HG03469 (cell line): Measurements from ENCODE around the gene HS3ST3B1.
A peak's percentile ranks its signal among the peaks of the same experiment; 100 is the strongest.

ENCODE experiments used
- ATAC-seq: cut with Tn5 transposase; IDR thresholded peaks from one replicate; pipeline ENCODE4 v1.9.1; 2021; ENCODE audit warnings: mild to moderate bottlenecking, moderate library complexity, moderate number of reproducible peaks; ENCODE audit not compliant: unreplicated experiment

The HS3ST3B1 gene

DNA sequence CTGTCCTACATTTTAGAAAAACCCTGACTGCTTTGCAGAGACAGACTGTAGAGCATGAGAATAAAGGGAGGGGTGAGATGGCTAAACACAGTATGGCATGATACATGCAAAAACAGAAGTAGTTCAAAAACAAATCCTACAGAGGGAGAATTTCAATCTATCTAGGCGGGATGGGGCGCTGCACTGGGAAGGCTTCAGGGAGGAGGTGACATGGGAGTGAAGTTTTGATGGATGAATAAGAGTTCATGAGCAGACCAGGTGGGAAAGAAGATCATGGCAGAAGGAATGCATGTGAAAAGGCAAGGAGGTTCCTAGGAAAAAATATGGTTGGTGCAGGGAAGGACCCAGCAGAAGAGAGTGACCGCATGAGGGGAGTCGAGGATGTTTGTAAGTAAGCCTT, 19.2 kb downstream of the HS3ST3B1 start:
- ATAC-seq, result no peak

- no peak for ATAC-seq
Observed at GRCh38 chr17:14320734-14321475, 20.0 kb downstream of the HS3ST3B1 start.

DNA sequence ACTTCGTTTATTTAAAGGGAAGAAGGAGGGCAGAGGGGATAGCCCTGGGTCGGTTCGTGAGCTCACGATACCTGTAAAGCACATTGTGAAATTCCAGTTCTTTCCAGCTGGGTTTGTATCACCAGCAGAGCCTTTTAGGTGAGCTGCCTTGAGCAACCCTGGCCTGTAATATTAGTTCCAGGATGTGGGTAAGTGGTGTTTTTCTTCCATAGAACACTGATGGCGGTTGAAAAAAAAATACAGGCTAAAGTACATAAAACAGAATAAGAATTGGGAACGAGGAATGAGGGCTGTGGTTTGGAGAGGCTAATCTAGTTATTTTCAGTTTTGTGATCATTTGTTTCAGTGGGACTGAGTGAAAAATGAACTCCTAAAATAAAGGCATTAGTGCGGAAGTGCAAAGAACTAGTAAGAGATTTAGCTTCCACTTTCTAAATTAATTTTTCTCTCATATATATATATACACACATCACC, 20.6 kb downstream of the HS3ST3B1 start:
- ATAC-seq, result no peak

DNA sequence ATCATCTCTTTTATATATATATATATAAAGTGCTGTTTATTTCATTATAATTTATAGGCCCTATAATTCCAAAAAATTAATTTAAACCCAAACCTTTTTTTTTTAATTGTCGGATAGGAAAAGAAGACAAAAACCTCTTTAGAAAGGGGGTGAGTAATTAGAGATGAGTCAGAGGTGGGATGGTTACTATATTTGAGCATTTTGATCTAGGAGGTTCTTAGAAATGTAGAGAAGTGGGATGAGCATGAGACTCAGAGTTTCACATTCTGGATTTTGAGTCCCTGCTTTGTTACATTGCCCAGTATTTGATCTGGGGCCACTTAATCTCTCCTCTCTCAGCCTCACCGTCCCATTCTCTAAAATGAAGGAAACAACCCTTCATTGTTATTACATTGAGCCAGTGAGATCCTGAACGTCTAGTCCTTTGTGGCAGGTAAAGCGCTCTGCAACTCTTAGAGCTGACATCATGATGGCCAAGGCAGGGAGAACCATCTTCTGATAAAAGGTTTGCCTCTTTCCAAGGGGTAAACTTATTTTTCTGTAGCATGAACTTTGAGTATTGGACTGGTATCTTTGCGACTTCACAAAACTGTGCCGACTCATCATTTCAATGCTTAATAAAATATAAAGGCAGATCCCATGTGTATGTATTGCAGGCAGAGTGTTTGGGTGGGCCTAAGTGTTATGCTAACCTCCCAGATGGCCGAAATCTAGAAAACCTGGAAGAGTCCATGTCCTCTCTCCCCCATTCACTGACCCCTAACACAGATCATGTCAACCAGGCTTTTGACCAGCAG, 21.3 kb downstream of the HS3ST3B1 start:
- no peak for ATAC-seq

DNA sequence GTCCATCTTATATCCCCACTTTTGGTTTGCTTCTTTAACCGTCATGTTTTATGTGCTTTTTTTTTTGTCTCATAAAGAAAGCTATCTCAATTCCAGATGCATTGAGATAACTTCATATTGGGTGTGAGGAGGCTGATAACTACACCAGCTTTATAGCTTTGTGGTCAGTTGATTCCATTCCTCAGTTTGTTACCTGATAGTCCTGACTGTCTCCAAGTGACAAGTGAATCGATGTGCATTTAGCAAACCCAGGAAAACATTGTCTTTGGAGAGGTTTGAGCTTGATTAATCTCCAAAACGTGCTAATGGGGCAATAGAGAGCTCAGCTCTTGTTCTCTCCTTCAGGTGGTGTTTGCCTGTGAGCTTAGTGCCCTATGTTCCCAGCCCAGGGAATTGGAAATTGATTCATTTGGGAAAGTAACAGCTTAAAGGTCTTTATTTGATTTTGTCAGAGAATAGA, 22.7 kb downstream of the HS3ST3B1 start:
- ATAC-seq, result no peak

GRCh38 chr17:14325618-14326167, 24.8 kb downstream of the HS3ST3B1 start:
- ATAC-seq, result no peak

- ATAC-seq, result no peak
Observed at GRCh38 chr17:14329900-14330491, 29.1 kb downstream of the HS3ST3B1 start.

DNA sequence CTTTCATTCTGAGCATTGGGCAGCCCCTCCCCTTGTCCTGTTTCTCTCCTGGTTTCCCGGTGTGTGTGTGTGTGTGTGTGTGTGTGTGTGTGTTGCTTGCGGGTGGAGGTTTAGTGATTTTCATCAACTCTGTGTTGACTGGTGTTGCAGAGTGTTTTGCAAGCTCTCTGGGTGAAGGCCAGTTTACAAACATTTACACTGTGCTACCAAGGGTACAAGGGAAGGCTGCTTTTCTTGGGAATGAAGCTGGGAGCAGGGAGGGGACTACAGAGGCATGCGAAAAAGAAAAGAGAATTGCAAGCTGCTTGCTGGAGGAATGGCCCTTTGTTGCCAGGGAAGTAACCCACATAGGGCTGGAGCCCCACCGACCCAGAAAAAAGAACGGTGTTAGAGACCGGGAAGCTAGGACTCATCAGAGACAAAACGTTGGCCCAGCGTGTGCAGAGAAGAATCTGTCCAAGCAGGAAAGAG, 29.6 kb downstream of the HS3ST3B1 start:
- ATAC-seq, result no peak

DNA sequence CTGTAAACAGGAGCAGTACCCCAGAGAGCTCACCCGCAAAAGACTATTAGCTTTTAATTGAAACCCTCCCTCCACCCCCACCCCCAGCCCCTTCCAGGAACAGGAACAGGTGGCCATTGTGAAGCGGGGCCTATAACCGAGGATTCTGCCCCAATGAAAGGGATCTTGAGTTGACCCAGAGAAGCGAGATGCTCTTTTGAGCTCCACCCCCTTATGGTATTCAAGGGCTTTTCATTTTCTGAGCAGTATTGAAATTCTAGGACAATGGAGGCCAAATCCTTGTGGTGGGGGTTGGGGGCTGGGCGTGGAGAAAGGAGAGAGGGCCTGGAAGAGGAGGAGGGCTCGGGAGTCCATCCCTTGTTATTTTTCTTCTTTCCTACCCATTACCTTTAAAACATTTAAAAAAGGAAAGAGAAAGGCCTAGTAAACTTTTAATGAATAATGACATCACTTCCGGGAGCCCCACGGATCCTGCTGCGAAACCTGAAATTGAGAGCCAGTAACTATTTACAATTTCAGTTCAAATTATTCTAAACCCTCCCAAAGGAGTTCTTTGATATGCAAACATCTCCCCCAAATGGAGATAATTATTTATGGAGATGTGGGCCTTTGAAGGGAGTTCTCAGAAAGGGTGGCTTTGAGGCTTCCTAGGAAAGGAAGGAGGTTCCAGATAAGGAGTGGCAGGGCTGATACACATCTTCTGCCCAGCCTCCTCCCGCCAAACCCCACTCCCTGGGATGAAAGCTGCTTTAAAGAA, 30.5 kb downstream of the HS3ST3B1 start:
- ATAC-seq, result no peak

- no peak for ATAC-seq
Observed at GRCh38 chr17:14331982-14332298, 31.1 kb downstream of the HS3ST3B1 start.

DNA sequence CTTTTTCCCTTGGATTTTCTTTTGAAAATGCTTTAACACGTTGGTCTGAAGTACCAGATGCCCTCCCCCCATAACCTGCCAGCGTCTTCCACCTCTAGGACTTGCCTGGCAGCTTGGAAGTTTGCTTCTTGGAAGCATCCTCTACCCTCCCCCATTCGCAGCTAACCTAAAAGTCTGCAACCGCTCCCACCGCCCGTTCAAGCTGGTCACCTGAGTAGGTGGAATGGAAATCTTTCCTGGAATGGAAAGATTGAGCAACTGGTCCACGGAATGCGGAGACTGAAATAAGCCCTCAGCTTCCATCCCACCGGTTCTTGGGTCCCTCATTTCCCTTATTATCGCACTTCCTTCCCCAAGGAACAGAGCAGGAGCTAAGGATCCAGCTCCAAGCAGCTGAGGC, 31.4 kb downstream of the HS3ST3B1 start:
- no peak for ATAC-seq

GRCh38 chr17:14333506-14333905, 32.6 kb downstream of the HS3ST3B1 start:
- no peak for ATAC-seq

GRCh38 chr17:14334276-14334840, 33.5 kb downstream of the HS3ST3B1 start:
- no peak for ATAC-seq

DNA sequence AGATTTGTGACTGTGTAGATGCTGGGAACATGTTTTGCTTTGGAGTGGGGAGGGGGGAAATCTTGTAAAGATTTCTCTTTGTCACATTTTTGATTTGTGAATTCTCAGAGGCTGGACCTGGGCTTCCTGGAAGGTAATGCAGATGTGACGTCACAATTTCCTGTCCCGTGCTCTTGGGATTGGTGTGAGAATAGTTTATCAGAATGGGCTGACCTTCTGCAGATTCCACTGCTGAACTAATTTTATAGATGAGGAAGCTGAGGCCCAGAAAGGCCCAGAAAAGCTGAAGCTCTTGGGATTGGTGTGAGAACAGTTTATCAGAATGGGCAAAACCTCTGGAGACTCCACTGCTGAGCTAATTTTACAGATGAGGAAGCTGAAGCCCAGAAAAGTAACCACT, 34.0 kb downstream of the HS3ST3B1 start:
- ATAC-seq, result no peak

DNA sequence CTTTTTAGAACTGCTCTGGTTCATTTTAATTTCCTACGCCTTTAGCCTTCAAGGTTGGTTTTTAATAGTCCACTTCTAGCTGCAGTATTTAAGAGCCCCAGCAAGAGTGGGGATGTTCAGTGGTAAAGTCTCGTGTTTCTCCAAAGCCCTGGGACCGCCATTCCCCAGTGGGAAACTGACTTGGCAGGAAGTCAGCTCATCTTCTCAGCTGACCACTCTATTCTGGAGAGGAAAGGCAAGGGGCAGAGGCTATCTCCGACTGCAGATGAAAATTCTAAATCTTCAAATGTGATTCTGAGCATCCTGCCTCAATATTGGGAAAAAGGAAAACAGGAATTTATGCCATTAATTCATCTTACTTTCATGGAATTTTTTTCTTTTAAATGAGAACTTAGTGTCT, 35.5 kb downstream of the HS3ST3B1 start:
- ATAC-seq, result no peak

DNA sequence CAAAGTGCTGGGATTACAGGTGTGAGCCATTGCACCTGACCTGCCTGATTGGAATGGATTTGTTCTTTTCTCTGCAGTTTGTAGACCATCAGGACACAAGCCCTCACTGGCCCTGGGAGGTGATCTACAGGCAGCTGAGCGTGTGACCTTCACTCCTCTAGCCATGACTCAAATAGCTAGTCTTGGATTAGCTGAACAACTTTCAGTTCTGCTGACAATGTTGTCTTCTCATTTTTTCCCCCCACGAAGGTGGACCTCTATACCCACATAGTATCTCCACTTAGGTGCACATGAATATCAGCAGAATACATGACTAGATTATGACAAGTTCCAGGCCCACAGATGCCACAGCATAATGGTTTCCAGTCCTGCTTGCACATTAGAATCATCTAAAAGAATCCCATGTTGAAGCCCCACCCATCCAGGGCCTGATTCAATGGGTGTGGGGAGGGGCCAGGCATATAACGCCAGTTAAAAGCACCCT, 36.8 kb downstream of the HS3ST3B1 start:
- peak; percentile 95 for ATAC-seq

DNA sequence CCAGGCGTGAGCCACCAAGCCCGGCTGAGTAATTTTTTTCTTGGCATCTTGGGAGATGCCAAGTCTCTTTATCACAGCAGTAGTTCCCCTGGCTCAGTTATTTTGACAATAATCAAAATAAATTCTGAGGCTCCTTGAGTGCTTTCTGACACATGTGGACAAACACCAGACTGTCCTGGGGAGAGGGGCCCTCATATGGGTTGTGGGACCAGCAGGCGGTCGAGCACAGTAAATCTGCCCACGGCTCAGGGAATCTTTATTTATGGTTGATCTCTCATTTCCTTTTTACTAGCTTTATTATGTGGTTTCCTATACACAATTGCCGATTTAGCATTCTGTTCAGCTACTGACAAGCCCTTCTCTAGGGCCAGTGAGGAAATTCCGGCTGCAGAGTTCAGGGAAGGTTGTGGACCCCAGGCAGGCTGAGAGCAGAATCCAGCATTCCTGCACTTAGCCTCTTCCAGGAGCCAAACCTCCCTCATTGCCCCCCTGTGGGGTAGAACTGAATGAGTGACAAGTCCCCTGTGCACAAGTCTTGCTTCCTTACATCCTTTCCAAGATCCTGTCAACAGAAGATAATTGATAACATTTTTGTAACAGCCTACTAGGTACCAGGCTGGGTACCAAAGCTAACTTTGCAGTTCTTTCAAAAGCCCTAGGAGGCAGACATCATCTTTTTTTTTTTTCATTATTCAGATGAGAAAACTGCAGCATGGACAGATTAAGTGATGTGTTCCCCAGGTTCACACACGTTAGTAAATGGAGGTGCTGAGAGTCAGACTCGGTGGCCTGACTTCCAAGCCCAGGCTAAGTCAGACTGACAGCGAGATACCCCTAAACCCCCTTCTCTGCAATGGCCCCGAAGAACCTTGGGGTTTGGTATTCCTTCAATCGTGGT, 40.2 kb downstream of the HS3ST3B1 start:
- ATAC-seq, result no peak

GRCh38 chr17:14341866-14342265, 41.0 kb downstream of the HS3ST3B1 start:
- no peak for ATAC-seq

- ATAC-seq, result no peak
Observed at GRCh38 chr17:14346801-14347200, 45.9 kb downstream of the HS3ST3B1 start.
